Caco-2 (cell line): Measurements from ENCODE around the gene DPT. TPM values are rescaled to one million over a fixed set of nuclear protein-coding genes. Genes with fewer than 3 reads are reported as not detected.

Experiments used
- BruUV-seq: library from RNA; stranded (reverse); fragments of 400-500 nt; replicated peaks from 2 replicates; lab custom pipeline; 2021; lab: Mats Ljungman, UMichigan
- CTCF ChIA-PET: fragments of 300-600 bp; sonication (Branson Sonifier 250); formaldehyde crosslinking; loops from one replicate; lab custom pipeline; 2022; ENCODE audit warnings: antibody characterized with exemption; lab: Charles Lee
- POLR2A ChIA-PET: fragments of 300-600 bp; sonication (Branson Sonifier 250); formaldehyde crosslinking; loops from one replicate; lab custom pipeline; 2022; ENCODE audit warnings: antibody characterized with exemption; lab: Charles Lee
- DNase-seq, 2 experiments: peaks; one replicate each; pipeline versions ENCODE4 v3.0.0 to v3.0.0-alpha.2; 2020 to 2022
- H3K27me3 ChIP-seq: replicated peaks from 2 replicates; pipeline ENCODE4 v1.6.0; 2011; ENCODE audit warnings: low read length; ENCODE audit not compliant: control insufficient read depth, insufficient read depth
- H3K36me3 ChIP-seq: 2 replicates; pipeline ENCODE4 v1.5.1; 2011; ENCODE audit warnings: low read length; ENCODE audit not compliant: control insufficient read depth, insufficient read depth
- H3K4me1 ChIP-seq: fragments of 250-450 bp; sonication (Bioruptor Pico); 2 replicates; pipeline ENCODE4 v1.5.1; 2020; ENCODE audit warnings: mild to moderate bottlenecking
- H3K4me3 ChIP-seq: 2 replicates; pipeline ENCODE4 v1.5.1; 2011; ENCODE audit warnings: low read depth, mild to moderate bottlenecking, control low read depth, low read length
- H3K9me3 ChIP-seq: fragments of 250-450 bp; sonication (Bioruptor Pico); 2 replicates; pipeline ENCODE4 v1.5.1; 2020; ENCODE audit warnings: mild to moderate bottlenecking, moderate library complexity
- H3K27ac Mint-ChIP-seq: one replicate; pipeline ENCODE4 v1.8.0; 2022; ENCODE audit warnings: mixed read lengths; ENCODE audit not compliant: unreplicated experiment
- H3K27me3 Mint-ChIP-seq: one replicate; pipeline ENCODE4 v1.8.0; 2022; ENCODE audit warnings: mixed read lengths; ENCODE audit not compliant: insufficient read depth, unreplicated experiment
- H3K36me3 Mint-ChIP-seq: one replicate; pipeline ENCODE4 v1.8.0; 2022; ENCODE audit warnings: mild to moderate bottlenecking, mixed read lengths; ENCODE audit not compliant: insufficient read depth, unreplicated experiment
- H3K4me1 Mint-ChIP-seq: one replicate; pipeline ENCODE4 v1.8.0; 2022; ENCODE audit warnings: low read depth, mixed read lengths; ENCODE audit not compliant: unreplicated experiment
- H3K4me3 Mint-ChIP-seq: one replicate; pipeline ENCODE4 v1.8.0; 2022; ENCODE audit warnings: mild to moderate bottlenecking, moderate library complexity, mixed read lengths; ENCODE audit not compliant: unreplicated experiment
- H3K9me3 Mint-ChIP-seq: one replicate; pipeline ENCODE4 v1.8.0; 2022; ENCODE audit warnings: mixed read lengths; ENCODE audit not compliant: unreplicated experiment
- CTCF ChIP-seq, 2 experiments: fragments of 200-600 bp in 1 of 2; IDR thresholded peaks; 1 replicate in 1 of 2; 2 replicates in 1 of 2; pipeline versions ENCODE4 v1.5.1 to v1.8.0; 2011 to 2022; ENCODE audit warnings: antibody characterized with exemption in 1 of 2, control low read depth in 1 of 2, inconsistent platforms in 1 of 2, low read depth in 1 of 2, low read length in 1 of 2, mild to moderate bottlenecking in 1 of 2, moderate library complexity in 1 of 2; ENCODE audit not compliant: insufficient read depth in 1 of 2, severe bottlenecking in 1 of 2, unreplicated experiment in 1 of 2
- intact Hi-C: fragments of 100-400 bp; cut with micrococcal nuclease; formaldehyde crosslinking; loops from one replicate; pipeline ENCODE4 v1.10.0; 2022; ENCODE audit not compliant: unreplicated experiment
- total RNA-seq: library from RNA; stranded (reverse); gene quantifications from 2 replicates; pipeline ENCODE4 v1.2.3, GENCODE V29; 2022

The DPT gene
- total RNA-seq, 1 experiment from 2014 or later, result not detected

DNA sequence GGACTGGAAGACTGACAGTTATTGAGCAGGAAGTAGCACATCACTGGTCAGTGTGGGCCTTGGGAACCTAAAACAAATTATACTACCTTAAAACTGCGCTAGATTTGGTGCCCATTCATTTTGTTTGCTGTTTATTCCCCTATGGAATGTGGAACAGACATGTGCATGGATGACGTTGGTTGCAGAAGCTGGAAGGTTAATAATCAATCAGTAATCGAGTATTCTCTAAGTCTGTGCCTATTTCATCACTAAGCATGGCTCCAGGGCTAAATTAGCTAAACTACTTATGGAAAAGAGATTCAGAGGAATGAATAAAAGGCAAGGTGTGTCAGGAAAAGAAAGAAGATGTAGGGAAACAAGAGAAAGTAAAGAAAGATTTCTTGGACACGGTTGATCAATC lies 33.5 kb upstream of the DPT start:
- Mint-ChIP-seq H3K36me3 (no peaks in the 10 kb centered on the region), H3K27ac (no peak overlapping the region), H3K4me1 (peaks cover 4% of the 10 kb centered on the region), H3K27me3 (no peaks in the 10 kb centered on the region), H3K4me3 (no peak overlapping the region), H3K9me3 (peaks cover 13% of the 10 kb centered on the region)
- CTCF ChIA-PET, result no interaction called here
- no peaks in the 10 kb centered on the region for H3K9me3 ChIP-seq
- H3K4me1 ChIP-seq, result peaks cover 15% of the 10 kb centered on the region
- DNase-seq, result no peak
- no peaks in the 10 kb centered on the region for H3K36me3 ChIP-seq
- intact Hi-C loops, result no loop called here
- no peak for TF ChIP-seq CTCF (IDR thresholded peaks at IDR 0.05; ENCODE audit: insufficient read depth in 1 of 2, low read depth in 1 of 2, low read length in 1 of 2, severe bottlenecking in 1 of 2, unreplicated experiment in 1 of 2)
- BruUV-seq, result no TSS peak
- POLR2A ChIA-PET, result no interaction called here
- H3K4me3 ChIP-seq, result no peak overlapping the region
- no peaks in the 10 kb centered on the region for H3K27me3 ChIP-seq

- Mint-ChIP-seq H3K36me3 (no peaks in the 10 kb centered on the region), H3K4me1 (peaks cover 11% of the 10 kb centered on the region), H3K9me3 (peaks cover 13% of the 10 kb centered on the region), H3K4me3 (no peak overlapping the region), H3K27me3 (no peaks in the 10 kb centered on the region), H3K27ac (no peak overlapping the region)
- Histone ChIP-seq H3K9me3 (no peaks in the 10 kb centered on the region), H3K4me3 (no peak overlapping the region), H3K36me3 (no peaks in the 10 kb centered on the region), H3K4me1 (peaks cover 2% of the 10 kb centered on the region; the same call in 1 of the 2 replicates), H3K27me3 (no peaks in the 10 kb centered on the region)
- intact Hi-C loops, result no loop called here
- no peak for TF ChIP-seq CTCF (IDR thresholded peaks at IDR 0.05; ENCODE audit: insufficient read depth in 1 of 2, low read depth in 1 of 2, low read length in 1 of 2, severe bottlenecking in 1 of 2, unreplicated experiment in 1 of 2)
- ChIA-PET POLR2A (no interaction called here), CTCF (no interaction called here)
- BruUV-seq, result no TSS peak
- no peak for DNase-seq
These were observed 31.8 kb upstream of the DPT start for GRCh38 chr1:168760781-168761180.

DNA sequence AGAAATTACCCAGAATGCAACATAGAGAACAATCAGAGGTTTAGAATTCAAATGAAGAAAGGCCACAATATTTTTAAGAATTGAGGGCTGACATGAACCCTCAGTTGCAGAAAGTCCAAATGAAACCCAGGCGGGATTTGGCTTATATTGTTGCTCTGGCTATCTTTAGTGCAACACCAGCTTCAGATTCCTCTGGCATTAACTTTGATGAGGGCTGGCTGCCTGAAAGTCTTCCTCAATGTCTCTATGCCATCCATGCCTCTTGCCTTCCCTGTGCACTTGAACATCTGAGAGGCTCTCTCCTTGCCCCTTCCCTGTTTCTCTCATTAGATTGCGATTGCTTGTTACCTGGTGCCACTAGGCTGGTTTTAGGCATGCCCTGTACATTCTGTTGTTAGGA lies 31.2 kb upstream of the DPT start:
- intact Hi-C loops, result no loop called here
- ChIA-PET POLR2A (no interaction called here), CTCF (no interaction called here)
- no peak for DNase-seq
- H3K9me3 Mint-ChIP-seq, result peaks cover 13% of the 10 kb centered on the region
- H3K4me1 Mint-ChIP-seq, result peaks cover 11% of the 10 kb centered on the region
- no peak overlapping the region for H3K4me3 Mint-ChIP-seq
- no TSS peak for BruUV-seq
- H3K36me3 ChIP-seq, result no peaks in the 10 kb centered on the region
- H3K4me3 ChIP-seq, result no peak overlapping the region
- no peak overlapping the region for H3K27ac Mint-ChIP-seq
- no peak for TF ChIP-seq CTCF (IDR thresholded peaks at IDR 0.05; ENCODE audit: insufficient read depth in 1 of 2, low read depth in 1 of 2, low read length in 1 of 2, severe bottlenecking in 1 of 2, unreplicated experiment in 1 of 2)
- H3K36me3 Mint-ChIP-seq, result no peaks in the 10 kb centered on the region
- no peaks in the 10 kb centered on the region; the same call in 1 of the 2 replicates for H3K4me1 ChIP-seq
- H3K27me3 Mint-ChIP-seq, result no peaks in the 10 kb centered on the region
- H3K27me3 ChIP-seq, result no peaks in the 10 kb centered on the region
- H3K9me3 ChIP-seq, result no peaks in the 10 kb centered on the region
